ENCODE results near the gene SSH2.
"Not testable (repeated sequence)": the region's sequence is repeated elsewhere in the genome, so short reads cannot be mapped to it uniquely, and the experiment has no call there.

The SSH2 gene

GRCh38 chr17:29687596-29687995, 242.4 kb downstream of the SSH2 start:
- H3K27me3 Mint-ChIP-seq = no peaks in the 10 kb centered on the region
- H3K4me1 Mint-ChIP-seq (ENCODE audit: low read depth) = peaks cover 16% of the 10 kb centered on the region
- no peaks in the 10 kb centered on the region for H3K9me3 Mint-ChIP-seq
- no peak overlapping the region for H3K27ac Mint-ChIP-seq
- intact Hi-C loops (cut with micrococcal nuclease) = loop anchor here (10.0 kb wide), 1 partner anchor 77 kb away; no protein-coding TSS in a partner anchor
- H3K36me3 Mint-ChIP-seq (ENCODE audit: low read depth) = peaks cover 69% of the 10 kb centered on the region
- no peak overlapping the region for H3K4me3 Mint-ChIP-seq

GRCh38 chr17:29686993-29687590, 242.9 kb downstream of the SSH2 start:
- Mint-ChIP-seq H3K9me3 (no peaks in the 10 kb centered on the region), H3K27me3 (no peaks in the 10 kb centered on the region), H3K27ac (no peak overlapping the region), H3K36me3 (ENCODE audit: low read depth) (peaks cover 71% of the 10 kb centered on the region), H3K4me1 (ENCODE audit: low read depth) (peaks cover 21% of the 10 kb centered on the region), H3K4me3 (no peak overlapping the region)
- intact Hi-C loops (cut with micrococcal nuclease) = loop anchor here (10.0 kb wide), 1 partner anchor 78 kb away; no protein-coding TSS in a partner anchor

GRCh38 chr17:29683481-29683880, 246.5 kb downstream of the SSH2 start:
- Mint-ChIP-seq H3K36me3 (ENCODE audit: low read depth) (peaks cover 62% of the 10 kb centered on the region), H3K9me3 (no peaks in the 10 kb centered on the region), H3K27ac (peak overlapping the region; percentile 77), H3K4me3 (no peak overlapping the region), H3K27me3 (no peaks in the 10 kb centered on the region), H3K4me1 (ENCODE audit: low read depth) (peaks cover 22% of the 10 kb centered on the region)
- intact Hi-C loops (cut with micrococcal nuclease) = loop anchor here (10.0 kb wide), 1 partner anchor 81 kb away; no protein-coding TSS in a partner anchor

- peaks cover 58% of the 10 kb centered on the region for H3K36me3 Mint-ChIP-seq (ENCODE audit: low read depth)
- H3K4me1 Mint-ChIP-seq (ENCODE audit: low read depth) = peaks cover 27% of the 10 kb centered on the region
- peak overlapping the region; percentile 77 for H3K27ac Mint-ChIP-seq
- H3K4me3 Mint-ChIP-seq = no peak overlapping the region
- H3K27me3 Mint-ChIP-seq = no peaks in the 10 kb centered on the region
- intact Hi-C loops (cut with micrococcal nuclease) = loop anchor here (10.0 kb wide), 1 partner anchor 82 kb away; no protein-coding TSS in a partner anchor
- no peaks in the 10 kb centered on the region for H3K9me3 Mint-ChIP-seq
Observed at GRCh38 chr17:29682987-29683386, 247.0 kb downstream of the SSH2 start.

- intact Hi-C loops (cut with micrococcal nuclease) = loop anchor here (10.0 kb wide), 1 partner anchor 83 kb away; no protein-coding TSS in a partner anchor
- Mint-ChIP-seq H3K4me1 (ENCODE audit: low read depth) (peaks cover 37% of the 10 kb centered on the region), H3K4me3 (peak overlapping the region; percentile 30), H3K36me3 (ENCODE audit: low read depth) (peaks cover 56% of the 10 kb centered on the region), H3K9me3 (no peaks in the 10 kb centered on the region), H3K27me3 (no peaks in the 10 kb centered on the region), H3K27ac (peak overlapping the region; percentile 77)
Observed at GRCh38 chr17:29682054-29682453, 248.0 kb downstream of the SSH2 start.

GRCh38 chr17:29677824-29678223, 252.2 kb downstream of the SSH2 start:
- Mint-ChIP-seq H3K4me3 (no peak overlapping the region), H3K36me3 (ENCODE audit: low read depth) (peaks cover 60% of the 10 kb centered on the region), H3K27me3 (no peaks in the 10 kb centered on the region), H3K27ac (peak overlapping the region; percentile 66), H3K4me1 (ENCODE audit: low read depth) (peaks cover 25% of the 10 kb centered on the region), H3K9me3 (no peaks in the 10 kb centered on the region)
- intact Hi-C loops (cut with micrococcal nuclease) = no loop called here

GRCh38 chr17:29677221-29677791, 252.7 kb downstream of the SSH2 start:
- Mint-ChIP-seq H3K27ac (peak overlapping the region; percentile 66), H3K9me3 (no peaks in the 10 kb centered on the region), H3K36me3 (ENCODE audit: low read depth) (peaks cover 60% of the 10 kb centered on the region), H3K27me3 (no peaks in the 10 kb centered on the region), H3K4me3 (no peak overlapping the region), H3K4me1 (ENCODE audit: low read depth) (peaks cover 20% of the 10 kb centered on the region)
- intact Hi-C loops (cut with micrococcal nuclease) = no loop called here

GRCh38 chr17:29675961-29676360, 254.1 kb downstream of the SSH2 start:
- intact Hi-C loops (cut with micrococcal nuclease); H3K27ac Mint-ChIP-seq; H3K4me3 Mint-ChIP-seq; H3K27me3 Mint-ChIP-seq; H3K9me3 Mint-ChIP-seq: not testable (repeated sequence)
- Mint-ChIP-seq H3K4me1 (ENCODE audit: low read depth) (peaks cover 16% of the 10 kb centered on the region), H3K36me3 (ENCODE audit: low read depth) (peaks cover 70% of the 10 kb centered on the region)

GRCh38 chr17:29674281-29674680, 255.7 kb downstream of the SSH2 start:
- Mint-ChIP-seq H3K9me3 (no peaks in the 10 kb centered on the region), H3K36me3 (ENCODE audit: low read depth) (peaks cover 78% of the 10 kb centered on the region), H3K4me1 (ENCODE audit: low read depth) (peaks cover 16% of the 10 kb centered on the region), H3K27ac (no peak overlapping the region), H3K4me3 (no peak overlapping the region), H3K27me3 (no peaks in the 10 kb centered on the region)
- intact Hi-C loops (cut with micrococcal nuclease) = no loop called here

- H3K27ac Mint-ChIP-seq = no peak overlapping the region
- no peak overlapping the region for H3K4me3 Mint-ChIP-seq
Observed at GRCh38 chr17:29671661-29672060, 258.4 kb downstream of the SSH2 start.

GRCh38 chr17:29669266-29669665, 260.8 kb downstream of the SSH2 start:
- Mint-ChIP-seq H3K27ac (no peak overlapping the region), H3K9me3 (no peaks in the 10 kb centered on the region), H3K27me3 (no peaks in the 10 kb centered on the region), H3K4me1 (ENCODE audit: low read depth) (peaks cover 14% of the 10 kb centered on the region), H3K4me3 (no peak overlapping the region), H3K36me3 (ENCODE audit: low read depth) (peaks cover 78% of the 10 kb centered on the region)
- intact Hi-C loops (cut with micrococcal nuclease) = no loop called here

More at GRCh38 chr17:29671661-29672060, 258.4 kb downstream of the SSH2 start:
- intact Hi-C loops (cut with micrococcal nuclease) = no loop called here
- H3K27me3 Mint-ChIP-seq = no peaks in the 10 kb centered on the region
- H3K9me3 Mint-ChIP-seq = no peaks in the 10 kb centered on the region
- peaks cover 4% of the 10 kb centered on the region for H3K4me1 Mint-ChIP-seq (ENCODE audit: low read depth)
- peaks cover 92% of the 10 kb centered on the region for H3K36me3 Mint-ChIP-seq (ENCODE audit: low read depth)

- no peaks in the 10 kb centered on the region for H3K27me3 Mint-ChIP-seq
- no peaks in the 10 kb centered on the region for H3K9me3 Mint-ChIP-seq
- H3K36me3 Mint-ChIP-seq (ENCODE audit: low read depth) = peaks cover 71% of the 10 kb centered on the region
- intact Hi-C loops (cut with micrococcal nuclease) = no loop called here
- H3K27ac Mint-ChIP-seq = no peak overlapping the region
- H3K4me3 Mint-ChIP-seq = no peak overlapping the region
- peaks cover 19% of the 10 kb centered on the region for H3K4me1 Mint-ChIP-seq (ENCODE audit: low read depth)
Observed at GRCh38 chr17:29667969-29668368, 262.1 kb downstream of the SSH2 start.

GRCh38 chr17:29665481-29665810, 264.6 kb downstream of the SSH2 start:
- Mint-ChIP-seq H3K4me1 (ENCODE audit: low read depth) (peaks cover 28% of the 10 kb centered on the region), H3K4me3 (no peak overlapping the region), H3K36me3 (ENCODE audit: low read depth) (peaks cover 66% of the 10 kb centered on the region), H3K9me3 (no peaks in the 10 kb centered on the region), H3K27ac (peak overlapping the region; percentile 78), H3K27me3 (no peaks in the 10 kb centered on the region)
- intact Hi-C loops (cut with micrococcal nuclease) = no loop called here

GRCh38 chr17:29664743-29665480, 265.1 kb downstream of the SSH2 start:
- Mint-ChIP-seq H3K27ac (peak overlapping the region; percentile 78), H3K36me3 (ENCODE audit: low read depth) (peaks cover 66% of the 10 kb centered on the region), H3K27me3 (no peaks in the 10 kb centered on the region), H3K9me3 (no peaks in the 10 kb centered on the region), H3K4me1 (ENCODE audit: low read depth) (peaks cover 28% of the 10 kb centered on the region), H3K4me3 (no peak overlapping the region)
- intact Hi-C loops (cut with micrococcal nuclease) = no loop called here
